Subcutaneous abdominal adipose tissue (tissue), 5 donors: ENCODE results near the gene COL4A1.

ENCODE experiments used
- H3K27ac ChIP-seq: one replicate; pipeline ENCODE4 v1.7.0; 2013; ENCODE audit warnings: low read depth, mild to moderate bottlenecking, inconsistent platforms, low read length, moderate library complexity
- H3K27me3 ChIP-seq, 5 donors: one replicate each; pipeline ENCODE4 v1.7.0; 2013; ENCODE audit warnings: low read length in 5 of 5, inconsistent platforms in 1 of 5; ENCODE audit not compliant: control insufficient read depth in 5 of 5, insufficient read depth in 4 of 5
- H3K36me3 ChIP-seq, 5 donors: one replicate each; pipeline ENCODE4 v1.7.0; 2013; ENCODE audit warnings: low read length in 5 of 5; ENCODE audit not compliant: control insufficient read depth in 5 of 5, insufficient read depth in 5 of 5
- H3K4me1 ChIP-seq, 5 donors: one replicate each; pipeline ENCODE4 v1.7.0; 2013; ENCODE audit warnings: low read length in 5 of 5, mild to moderate bottlenecking in 3 of 5, moderate library complexity in 1 of 5; ENCODE audit not compliant: control insufficient read depth in 5 of 5, insufficient read depth in 5 of 5
- H3K4me3 ChIP-seq, 5 donors: one replicate each; pipeline ENCODE4 v1.7.0; 2013; ENCODE audit warnings: low read length in 5 of 5, low read depth in 1 of 5
- H3K9ac ChIP-seq, 5 donors: one replicate each; pipeline ENCODE4 v1.7.0; 2013; ENCODE audit warnings: low read length in 5 of 5, mild to moderate bottlenecking in 4 of 5, moderate library complexity in 3 of 5
- H3K9me3 ChIP-seq, 5 donors: one replicate each; pipeline ENCODE4 v1.7.0; 2013; ENCODE audit warnings: low read length in 5 of 5; ENCODE audit not compliant: control insufficient read depth in 5 of 5
- donor health status: healthy.
- donor health status: healthy.
- donor health status: healthy.
- donor health status: healthy.
- donor health status: healthy.

The COL4A1 gene

DNA sequence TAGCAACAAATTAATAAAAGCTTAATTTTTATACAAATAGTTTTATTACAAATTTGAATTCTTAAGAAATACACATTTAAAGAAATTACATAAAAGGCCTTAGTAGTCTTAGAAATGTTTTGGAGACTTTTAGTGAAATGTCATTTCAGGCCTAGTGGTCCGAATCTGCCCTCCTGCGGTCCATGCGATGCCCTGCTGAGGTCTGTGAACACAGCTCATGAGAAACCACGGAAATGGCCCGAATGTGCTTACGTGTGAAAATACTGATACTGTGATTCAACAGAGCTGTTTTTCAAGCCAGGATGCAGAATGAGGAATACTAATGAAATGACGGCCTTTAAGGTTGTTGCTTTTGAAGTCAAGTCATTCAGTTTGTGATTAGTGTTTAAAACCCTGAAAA, 157.9 kb downstream of the COL4A1 start:
- no peak overlapping the region for H3K27ac ChIP-seq
- H3K9me3 ChIP-seq = no peaks in the 10 kb centered on the region
- H3K9ac ChIP-seq = no peak overlapping the region
- no peaks in the 10 kb centered on the region for H3K27me3 ChIP-seq
- peaks cover 0 to 11% (median 6%) of the 10 kb centered on the region in 5 donors for H3K4me1 ChIP-seq
- H3K36me3 ChIP-seq = peaks cover 42 to 91% (median 77%) of the 10 kb centered on the region in 5 donors
- no peak overlapping the region for H3K4me3 ChIP-seq

DNA sequence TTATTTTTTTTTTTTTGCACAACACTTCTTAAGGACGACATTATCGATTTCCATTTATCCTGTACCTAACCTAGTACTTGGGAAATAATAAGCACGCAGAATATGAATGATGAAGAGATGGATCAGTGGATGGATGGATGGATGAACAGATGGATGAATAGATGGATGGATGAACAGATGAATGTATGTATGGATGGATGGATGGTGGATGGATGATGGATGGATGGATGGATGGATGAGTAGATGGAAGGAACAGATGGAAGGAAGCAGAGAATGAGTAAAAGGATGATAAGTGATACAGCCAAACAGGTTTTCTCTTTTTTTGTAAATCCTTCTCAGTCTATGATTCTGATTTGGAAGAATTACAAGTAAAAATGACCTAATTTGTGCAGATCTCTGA, 166.9 kb downstream of the COL4A1 start:
- Histone ChIP-seq H3K27me3 (no peaks in the 10 kb centered on the region), H3K9ac (no peak overlapping the region), H3K4me1 (peaks cover 0 to 23% (median 19%) of the 10 kb centered on the region in 5 donors)

DNA sequence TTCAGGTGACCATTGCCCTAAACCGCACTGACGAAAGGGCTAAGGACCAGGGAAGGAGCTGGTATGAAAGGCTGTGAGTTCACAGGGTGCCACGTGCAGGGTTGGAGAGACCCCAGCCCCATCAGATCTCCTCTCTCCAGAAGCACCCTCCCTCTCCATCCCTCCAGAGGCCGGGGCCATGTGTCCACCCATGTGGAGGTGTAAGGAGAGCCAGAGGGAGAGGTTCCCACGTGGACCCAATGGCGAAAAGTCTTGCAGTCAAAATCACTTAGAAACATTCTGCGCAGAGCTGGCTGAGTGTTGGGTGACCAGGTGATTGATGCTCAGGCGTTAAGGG, 168.3 kb downstream of the COL4A1 start:
- Histone ChIP-seq H3K27me3 (no peaks in the 10 kb centered on the region), H3K9ac (peak overlapping the region in 2 of 5 donors; percentile 43 to 59), H3K27ac (peak overlapping the region; percentile 20), H3K4me1 (peaks cover 0 to 23% (median 19%) of the 10 kb centered on the region in 5 donors), H3K36me3 (peaks cover 0 to 4% (median 0%) of the 10 kb centered on the region in 5 donors), H3K4me3 (peak overlapping the region; percentile 55 to 76 (median 61)), H3K9me3 (peaks cover 0 to 2% (median 0%) of the 10 kb centered on the region in 5 donors)

More for the DNA sequence above, 166.9 kb downstream of the COL4A1 start:
- Histone ChIP-seq H3K27ac (no peak overlapping the region), H3K36me3 (peaks cover 0 to 7% (median 4%) of the 10 kb centered on the region in 5 donors), H3K4me3 (no peak overlapping the region), H3K9me3 (peaks cover 0 to 2% (median 0%) of the 10 kb centered on the region in 5 donors)

DNA sequence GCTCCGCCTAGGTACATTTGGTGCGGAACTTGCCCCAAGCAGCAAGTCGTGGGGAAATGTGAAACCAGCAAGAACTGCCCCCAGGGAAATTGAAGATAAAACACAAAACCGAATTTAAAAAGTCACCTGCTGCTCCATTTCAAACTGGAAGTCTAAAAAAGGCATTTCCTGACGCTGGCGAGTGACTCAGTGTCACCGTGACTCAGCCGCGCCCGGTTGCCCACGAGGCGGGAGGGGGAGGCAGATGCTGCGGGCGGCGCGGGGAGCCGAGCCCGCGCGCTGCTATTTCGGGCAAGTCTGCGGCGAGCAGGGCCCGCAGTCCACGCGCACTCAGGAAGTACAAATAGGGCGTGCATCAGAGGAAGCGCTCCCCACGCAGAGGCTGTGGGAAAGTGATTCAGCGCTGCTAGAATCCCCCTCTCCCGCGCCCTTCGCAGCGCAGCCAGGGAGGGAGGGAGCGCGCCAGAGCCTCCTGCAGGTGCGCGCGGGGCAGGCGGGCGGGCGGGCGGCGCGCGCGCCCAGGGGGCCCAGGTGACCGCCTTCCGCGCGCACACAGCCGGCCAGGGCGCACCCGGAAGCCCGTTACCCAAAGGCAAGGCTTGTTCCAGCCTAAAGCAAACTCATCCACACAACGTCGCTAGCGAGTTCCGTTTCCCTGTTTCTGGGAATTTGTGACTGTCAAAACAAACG, 168.8 kb downstream of the COL4A1 start:
- Histone ChIP-seq H3K4me1 (peaks cover 0 to 23% (median 19%) of the 10 kb centered on the region in 5 donors), H3K9ac (peak overlapping the region in 4 of 5 donors; percentile 24 to 59 (median 40)), H3K9me3 (no peaks in the 10 kb centered on the region), H3K27ac (peak overlapping the region; percentile 20), H3K36me3 (peaks cover 0 to 4% (median 0%) of the 10 kb centered on the region in 5 donors), H3K27me3 (no peaks in the 10 kb centered on the region), H3K4me3 (peak overlapping the region; percentile 55 to 79 (median 61))

DNA sequence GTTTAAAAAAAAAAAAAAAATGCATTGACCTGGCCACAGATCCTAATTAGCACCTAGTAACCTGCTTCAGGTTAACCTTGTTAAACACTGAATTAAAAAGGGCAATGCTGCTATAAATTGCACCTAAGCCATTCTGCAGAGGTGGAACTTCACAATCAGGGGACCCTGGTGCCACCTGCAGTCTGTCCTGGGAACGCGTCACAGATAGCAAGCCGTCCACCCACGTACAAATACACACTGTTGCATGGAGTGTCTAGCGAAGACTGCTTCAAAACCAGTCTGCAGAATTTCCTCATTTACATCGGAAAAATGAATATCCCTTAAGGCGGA, 169.3 kb downstream of the COL4A1 start:
- Histone ChIP-seq H3K9me3 (no peaks in the 10 kb centered on the region), H3K27ac (no peak overlapping the region), H3K4me3 (peak overlapping the region; percentile 55 to 79 (median 61)), H3K9ac (peak overlapping the region in 4 of 5 donors; percentile 24 to 59 (median 32)), H3K36me3 (peaks cover 0 to 4% (median 0%) of the 10 kb centered on the region in 5 donors), H3K4me1 (peaks cover 0 to 23% (median 19%) of the 10 kb centered on the region in 5 donors), H3K27me3 (no peaks in the 10 kb centered on the region)

DNA sequence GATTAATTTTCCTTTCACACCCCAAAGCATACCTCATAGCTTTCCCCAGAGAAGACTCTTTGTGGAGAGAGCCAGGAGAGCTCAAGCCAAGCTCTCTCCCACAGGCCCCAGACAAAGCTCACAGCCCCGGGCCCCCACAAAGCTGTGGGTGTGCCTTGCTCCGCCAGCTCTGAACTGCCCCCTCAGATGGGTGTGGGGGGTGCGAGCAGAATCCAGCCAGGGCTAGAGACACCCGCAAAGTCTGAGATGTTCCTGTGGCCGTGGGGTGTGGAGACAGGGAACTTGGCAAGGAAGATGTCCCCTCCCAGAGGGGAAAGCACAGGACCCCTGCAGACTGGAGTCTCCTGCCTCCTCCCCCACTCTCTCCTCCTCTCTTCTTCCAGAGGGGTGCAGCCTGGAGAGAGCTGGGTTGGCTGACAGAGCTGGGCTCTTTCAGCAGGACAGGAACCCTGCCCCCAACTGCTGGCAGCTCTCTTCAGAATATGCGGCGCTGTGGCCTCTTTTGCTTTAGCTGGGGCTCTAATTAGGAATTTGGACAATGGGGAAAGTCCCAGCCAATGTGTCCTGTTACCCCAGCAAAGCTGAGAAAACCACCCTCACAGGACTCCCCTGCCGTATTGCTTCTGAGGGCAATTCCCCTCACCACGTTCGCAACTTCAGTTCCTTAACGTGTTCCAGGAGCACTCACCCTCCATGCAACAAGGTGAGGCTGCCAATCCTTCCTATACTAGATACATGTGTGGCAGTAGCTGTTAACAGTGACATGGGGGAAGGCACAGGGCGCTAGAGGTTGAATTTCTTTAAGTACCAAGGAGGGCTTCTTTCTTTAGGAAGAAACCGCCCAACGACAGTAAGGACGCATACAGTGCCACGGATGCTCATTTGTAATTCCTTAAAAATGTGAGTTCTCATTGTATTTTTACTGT, 170.0 kb downstream of the COL4A1 start:
- Histone ChIP-seq H3K9me3 (no peaks in the 10 kb centered on the region), H3K27me3 (no peaks in the 10 kb centered on the region), H3K4me1 (peaks cover 0 to 23% (median 19%) of the 10 kb centered on the region in 5 donors), H3K4me3 (peak overlapping the region in 1 of 5 donors; percentile 59), H3K27ac (no peak overlapping the region), H3K36me3 (peaks cover 0 to 4% (median 0%) of the 10 kb centered on the region in 5 donors), H3K9ac (no peak overlapping the region)

DNA sequence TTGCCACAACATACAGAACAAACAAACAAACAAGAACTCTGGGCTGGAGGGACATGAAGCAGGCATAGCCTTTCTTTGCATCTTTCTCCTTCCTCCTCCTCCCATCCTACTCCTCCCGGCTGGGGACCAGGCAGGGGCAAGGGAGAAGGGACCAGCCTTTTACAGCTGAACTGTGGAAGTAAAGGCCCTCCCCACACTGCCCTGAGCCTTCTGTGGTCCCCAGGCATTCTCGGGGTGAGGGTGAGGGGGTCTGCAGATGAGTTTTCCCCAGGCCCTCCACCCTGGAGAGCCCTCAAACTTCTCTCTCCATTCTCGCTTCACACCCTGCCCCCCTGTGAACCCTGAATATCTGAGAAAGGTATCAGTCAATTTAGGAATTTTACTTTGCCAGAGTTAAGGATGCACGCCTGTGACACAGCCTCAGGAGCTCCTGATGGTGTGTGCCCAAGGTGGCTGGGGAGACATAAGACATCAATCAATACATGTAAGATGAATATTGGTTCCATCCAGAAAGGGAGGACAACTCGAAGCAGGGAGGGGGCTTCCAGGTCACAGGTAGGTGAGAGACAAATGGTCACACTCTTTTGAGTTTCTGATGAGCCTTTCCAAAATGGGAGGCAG, 170.9 kb downstream of the COL4A1 start:
- no peak overlapping the region for H3K4me3 ChIP-seq
- H3K9ac ChIP-seq = no peak overlapping the region
- peaks cover 0 to 23% (median 19%) of the 10 kb centered on the region in 5 donors for H3K4me1 ChIP-seq
- no peak overlapping the region for H3K27ac ChIP-seq
- H3K27me3 ChIP-seq = no peaks in the 10 kb centered on the region
- peaks cover 0 to 4% (median 0%) of the 10 kb centered on the region in 5 donors for H3K36me3 ChIP-seq
- H3K9me3 ChIP-seq = no peaks in the 10 kb centered on the region

DNA sequence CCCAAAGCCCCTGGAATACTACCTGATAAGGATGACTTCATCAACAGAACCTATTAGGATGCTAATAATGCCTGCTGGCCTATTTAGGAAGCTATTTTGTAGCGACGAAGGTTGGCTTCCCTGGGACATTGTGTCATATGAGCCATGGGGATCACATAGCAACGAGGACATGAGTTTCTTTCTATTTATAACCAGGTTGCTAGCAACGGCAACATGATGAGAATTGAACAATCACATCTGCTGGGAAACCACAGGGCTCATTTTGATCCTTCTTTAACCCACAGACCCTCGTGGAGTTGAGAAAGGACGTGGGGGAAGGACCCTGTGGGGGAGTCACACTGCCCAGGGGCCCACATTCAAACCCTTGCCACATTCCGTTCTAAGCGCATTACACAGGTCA, 172.2 kb downstream of the COL4A1 start:
- Histone ChIP-seq H3K4me1 (peaks cover 0 to 23% (median 19%) of the 10 kb centered on the region in 5 donors), H3K36me3 (no peaks in the 10 kb centered on the region), H3K9me3 (no peaks in the 10 kb centered on the region), H3K9ac (no peak overlapping the region), H3K27ac (no peak overlapping the region), H3K4me3 (no peak overlapping the region), H3K27me3 (no peaks in the 10 kb centered on the region)

DNA sequence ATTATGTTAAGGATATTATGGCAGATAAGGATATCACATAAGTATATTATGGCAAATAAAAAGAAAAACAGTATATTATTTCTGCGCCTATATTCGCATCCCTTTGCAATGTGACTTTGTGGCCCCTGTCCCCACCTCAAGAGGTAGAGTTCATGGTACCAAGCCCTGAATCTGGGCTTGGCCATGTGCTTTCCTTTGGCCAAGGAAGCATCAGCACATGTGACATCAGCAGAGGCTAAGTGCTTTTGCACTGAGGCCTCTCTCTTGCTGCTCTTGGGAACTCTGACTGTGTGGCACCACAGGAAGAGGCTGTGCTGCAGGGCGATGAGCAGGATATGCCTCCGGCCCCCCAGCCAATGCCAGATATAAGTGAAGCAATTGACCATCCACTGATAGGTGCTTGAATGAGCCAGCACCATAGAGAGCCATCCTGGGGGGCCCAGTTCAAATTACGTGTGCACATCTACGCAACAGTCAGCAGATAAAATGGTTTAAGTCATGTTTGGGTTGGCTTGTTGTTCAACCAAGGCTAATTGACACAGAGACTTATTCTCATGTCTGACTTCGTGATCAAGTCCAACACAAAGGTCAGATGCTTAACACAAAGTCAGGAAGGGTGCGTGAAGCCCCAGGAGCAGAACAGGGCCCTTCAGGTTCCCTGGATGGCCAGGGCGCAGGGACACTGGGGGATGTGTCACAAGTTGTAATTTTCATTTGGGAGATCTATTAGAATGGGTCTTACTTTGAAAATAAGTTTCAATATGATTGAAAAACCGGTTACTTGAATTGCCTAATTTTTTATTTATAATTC, 173.3 kb downstream of the COL4A1 start:
- no peaks in the 10 kb centered on the region for H3K36me3 ChIP-seq
- peaks cover 0 to 23% (median 19%) of the 10 kb centered on the region in 5 donors for H3K4me1 ChIP-seq
- no peaks in the 10 kb centered on the region for H3K9me3 ChIP-seq
- H3K27ac ChIP-seq = no peak overlapping the region
- H3K4me3 ChIP-seq = no peak overlapping the region
- no peaks in the 10 kb centered on the region for H3K27me3 ChIP-seq
- H3K9ac ChIP-seq = no peak overlapping the region
